ENCODE results near the gene SOCS1. TPM values are rescaled to one million over a fixed set of nuclear protein-coding genes. Genes with fewer than 3 reads are reported as not detected.

Gene SOCS1
- total and polyA plus RNA-seq, 2 of the 8 experiments (the other 6 are each of a cell fraction or from before 2014, with no cell fraction given) = 21.0 to 48.9 TPM

DNA sequence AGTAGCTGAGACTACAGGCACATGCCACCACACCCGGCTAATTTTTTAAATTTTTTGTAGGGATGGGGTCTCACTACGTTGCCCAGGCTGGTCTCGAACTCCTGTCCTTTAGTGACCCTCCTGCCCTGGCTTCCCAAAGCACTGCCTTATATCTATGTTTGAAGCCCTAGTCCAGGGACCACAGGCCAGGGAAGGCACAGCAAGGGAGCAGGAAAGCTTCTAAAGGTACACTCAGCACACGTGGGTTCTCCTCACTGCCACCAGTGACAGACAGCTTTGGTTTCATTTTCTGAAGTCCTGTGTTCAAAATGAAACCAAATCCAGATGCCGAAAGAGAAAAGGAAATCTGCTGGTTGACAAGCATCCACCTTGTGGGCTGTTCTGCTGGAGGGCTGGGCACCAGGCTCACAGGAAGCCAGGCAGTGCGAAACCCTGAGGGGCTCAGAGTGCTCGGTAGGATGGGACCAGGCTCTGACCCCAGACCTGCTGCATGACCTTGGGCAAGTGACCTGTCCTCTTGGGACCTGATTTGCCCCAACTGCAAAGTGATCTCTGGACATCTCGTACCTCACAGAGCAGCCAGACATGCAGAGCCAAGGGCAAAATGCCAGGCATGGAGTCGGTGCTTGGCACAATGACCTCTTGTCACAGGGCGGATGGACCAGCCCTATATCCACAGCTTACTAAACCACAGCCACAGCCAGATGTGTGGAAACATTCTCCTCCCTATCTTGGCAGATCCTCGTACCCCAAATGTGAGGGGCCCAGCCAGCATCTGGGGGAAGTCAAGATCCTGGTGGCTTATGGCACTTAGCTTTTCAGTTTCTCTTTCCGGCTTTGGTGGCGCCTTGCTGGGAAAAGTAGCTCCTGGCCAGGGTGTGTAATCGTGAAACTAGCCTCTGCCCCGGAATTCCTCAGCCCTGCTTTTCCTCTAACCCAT lies 2.8 kb upstream of the SOCS1 start (continued):
- TF ChIP-seq, protein P1, sequence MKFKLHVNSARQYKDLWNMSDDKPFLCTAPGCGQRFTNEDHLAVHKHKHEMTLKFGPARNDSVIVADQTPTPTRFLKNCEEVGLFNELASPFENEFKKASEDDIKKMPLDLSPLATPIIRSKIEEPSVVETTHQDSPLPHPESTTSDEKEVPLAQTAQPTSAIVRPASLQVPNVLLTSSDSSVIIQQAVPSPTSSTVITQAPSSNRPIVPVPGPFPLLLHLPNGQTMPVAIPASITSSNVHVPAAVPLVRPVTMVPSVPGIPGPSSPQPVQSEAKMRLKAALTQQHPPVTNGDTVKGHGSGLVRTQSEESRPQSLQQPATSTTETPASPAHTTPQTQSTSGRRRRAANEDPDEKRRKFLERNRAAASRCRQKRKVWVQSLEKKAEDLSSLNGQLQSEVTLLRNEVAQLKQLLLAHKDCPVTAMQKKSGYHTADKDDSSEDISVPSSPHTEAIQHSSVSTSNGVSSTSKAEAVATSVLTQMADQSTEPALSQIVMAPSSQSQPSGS (IDR thresholded peaks at IDR 0.05; ENCODE audit: low read length) = no peak
- TF ChIP-seq SAP30 (IDR thresholded peaks at IDR 0.05; ENCODE audit: insufficient read depth, insufficient replicate concordance, low read length) (no peak), HDAC2 (IDR thresholded peaks at IDR 0.05; ENCODE audit: borderline replicate concordance in 1 of 2, low read depth in 2 of 2, low read length in 2 of 2) (no peak), ZNF274 (IDR thresholded peaks at IDR 0.05; ENCODE audit: borderline replicate concordance, extremely low read depth, low read length) (no peak), RXRA (IDR thresholded peaks at IDR 0.05; ENCODE audit: insufficient read depth, low read depth, low read length) (no peak), RAD21 (IDR thresholded peaks at IDR 0.05 in 1 of 2, conservative IDR thresholded peaks at IDR 0.05 in 1 of 2; ENCODE audit: low read depth in 2 of 2, low read length in 2 of 2) (no peak)

Data from H1 (cell line).